Dermis microvascular lymphatic vessel endothelial cell (primary cell): Measurements from ENCODE around the gene GRM8. TPM values are rescaled to one million over a fixed set of nuclear protein-coding genes. Genes with fewer than 3 reads are reported as not detected.
"Not testable (repeated sequence)": the region's sequence is repeated elsewhere in the genome, so short reads cannot be mapped to it uniquely, and the experiment has no call there.

Source experiments
- DNase-seq, 2 donors: peaks; one replicate each; pipeline versions ENCODE4 v3.0.0 to v3.0.0-alpha.2; 2010; ENCODE audit warnings: low read depth in 2 of 2
- total RNA-seq: library from RNA; depleted of rRNA; stranded (reverse); fragments of >200 nt; gene quantifications from 2 replicates; pipeline ENCODE4 v1.2.1, GENCODE V29; 2014

Gene GRM8
- total RNA-seq, 1 donor from 2014 or later, result not detected

GRCh38 chr7:126727930-126728391 lies 524.8 kb downstream of the GRM8 start:
- DNase-seq, result peak in 1 of 2 donors; percentile 47

- no peak for DNase-seq
Measured at GRCh38 chr7:126723966-126724544, 528.7 kb downstream of the GRM8 start.

DNA sequence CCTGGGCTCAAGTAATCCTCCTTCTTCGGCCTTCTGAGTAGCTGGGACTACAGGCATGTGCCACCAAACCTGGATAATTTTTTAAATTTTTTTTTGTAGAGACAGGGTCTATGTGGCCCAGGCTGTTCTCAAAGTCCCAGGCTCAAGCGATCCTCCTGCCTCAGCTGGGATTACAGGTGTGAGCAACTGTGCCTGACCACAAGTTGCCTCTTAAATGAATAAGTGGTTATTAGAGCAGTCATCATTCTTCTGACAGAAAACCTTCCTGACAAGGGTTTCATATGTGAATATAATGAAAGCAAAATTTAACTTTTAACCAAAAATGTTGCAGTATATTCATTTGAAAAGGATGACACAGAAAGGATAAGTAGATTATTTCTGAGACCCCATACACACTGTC lies 532.5 kb downstream of the GRM8 start:
- DNase-seq, result no peak

DNA sequence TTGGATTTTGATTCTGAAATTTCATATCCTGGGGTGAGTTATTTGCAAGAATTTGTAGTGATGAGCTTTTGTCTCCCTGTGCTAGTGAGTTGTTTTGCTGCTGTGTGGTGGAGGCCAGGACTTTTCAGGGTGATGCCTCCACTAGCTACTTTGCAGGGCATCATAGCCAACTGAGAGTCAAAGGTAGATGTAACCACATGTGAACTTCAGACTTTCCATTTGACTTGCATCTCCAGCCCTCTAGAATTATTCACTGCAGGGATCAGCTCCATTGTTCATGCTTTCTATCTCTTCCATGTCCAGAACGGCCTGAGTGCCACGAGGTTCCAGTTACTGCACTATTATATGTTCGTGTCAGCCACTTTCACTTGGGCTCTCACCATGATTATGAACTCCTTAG lies 534.3 kb downstream of the GRM8 start:
- DNase-seq, result no peak

DNA sequence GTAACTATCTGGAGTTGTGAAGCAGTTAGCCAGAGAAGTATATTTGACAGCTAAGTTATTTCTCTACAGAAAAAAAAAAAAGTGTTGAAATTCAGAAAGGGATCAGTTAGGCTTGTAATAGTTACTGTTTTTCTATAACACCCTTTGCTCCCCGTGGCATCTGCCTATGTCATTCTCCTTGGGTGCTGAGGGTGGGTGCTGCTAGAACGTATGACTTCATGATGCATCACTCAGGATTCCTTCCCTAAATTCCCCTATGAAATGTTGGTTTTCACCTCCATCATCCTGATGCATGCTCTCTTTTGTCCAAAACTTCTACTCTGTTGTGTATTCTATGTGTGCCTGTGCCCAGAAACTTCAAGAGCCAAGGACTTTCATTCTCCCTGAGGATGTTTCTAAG lies 536.4 kb downstream of the GRM8 start:
- DNase-seq, result no peak

DNA sequence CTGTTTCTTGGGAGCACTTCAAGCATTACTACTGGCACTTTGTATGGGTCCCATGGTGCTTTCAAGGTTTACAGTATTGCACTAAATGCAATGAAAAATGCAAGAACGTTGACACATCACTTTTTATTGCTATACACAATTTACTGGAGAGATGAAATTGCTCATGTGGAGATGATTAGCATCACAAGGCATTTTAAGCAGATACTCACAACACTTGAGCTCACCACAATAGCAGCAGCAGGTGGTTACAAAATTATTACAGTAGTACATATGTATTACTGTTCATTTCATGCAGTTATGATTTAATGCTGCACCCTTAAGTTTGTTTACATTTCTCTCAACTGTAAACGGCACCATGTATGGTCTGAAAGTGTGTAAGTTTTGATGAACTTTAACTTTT lies 537.7 kb downstream of the GRM8 start:
- no peak for DNase-seq

DNA sequence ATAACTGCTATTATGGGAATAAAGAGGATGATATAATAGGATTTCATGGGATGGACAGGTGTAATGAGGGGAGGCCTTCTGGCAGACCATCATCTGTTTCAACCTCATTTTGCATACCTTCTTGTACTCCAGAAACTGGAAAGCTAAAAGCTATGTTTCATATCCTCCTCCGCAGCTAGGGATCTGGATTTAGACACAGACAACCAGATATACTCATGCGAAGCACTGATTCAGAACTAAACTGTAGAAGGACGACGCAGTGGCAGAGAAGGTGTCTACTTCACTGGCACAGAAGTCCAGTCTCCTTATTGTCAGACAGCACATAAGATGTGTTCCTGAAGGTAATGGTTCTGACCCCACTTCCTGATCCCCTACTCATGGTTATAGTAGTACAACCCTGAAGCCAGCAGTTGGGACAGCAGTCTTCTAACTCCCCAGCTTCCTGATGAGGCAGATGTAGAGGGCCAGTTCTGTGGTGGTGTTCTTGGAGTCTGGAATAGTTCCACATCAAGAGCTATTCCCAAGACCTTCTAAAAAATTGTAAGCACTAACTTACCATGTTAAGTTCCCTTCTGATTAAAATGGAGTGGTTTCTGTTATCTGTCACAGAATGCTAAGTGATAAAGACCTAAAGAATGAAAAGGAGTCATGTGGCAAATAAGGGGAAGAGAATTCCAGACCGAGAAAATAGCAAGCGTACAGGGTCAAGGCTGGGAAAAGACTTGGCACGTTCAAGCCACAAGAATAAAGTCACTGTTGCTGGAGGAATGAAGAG lies 550.3 kb downstream of the GRM8 start:
- DNase-seq, result no peak

GRCh38 chr7:126700807-126701604 lies 551.7 kb downstream of the GRM8 start:
- DNase-seq, result peak; percentile 91 to 98

- DNase-seq, result no peak
Measured at GRCh38 chr7:126699707-126700106, 553.0 kb downstream of the GRM8 start.

DNA sequence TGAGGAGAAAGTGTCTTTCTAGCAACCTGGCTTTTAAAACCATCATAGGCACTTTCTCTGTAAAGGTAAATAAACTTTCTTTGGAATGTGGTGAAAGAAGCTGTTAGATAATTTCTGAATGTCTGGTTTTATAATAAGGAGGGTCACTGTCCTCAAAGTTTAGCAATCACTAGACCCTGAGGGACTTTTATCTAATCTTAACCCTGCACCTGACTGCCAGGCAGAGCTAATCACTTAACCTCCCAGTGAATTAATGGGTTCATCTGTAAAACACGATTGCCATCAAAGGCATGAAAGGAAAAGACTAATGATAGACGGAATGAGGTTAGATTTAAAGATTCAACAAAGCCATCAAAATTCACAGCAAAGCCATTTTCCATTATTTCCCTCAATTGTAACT lies 553.8 kb downstream of the GRM8 start:
- no peak for DNase-seq

DNA sequence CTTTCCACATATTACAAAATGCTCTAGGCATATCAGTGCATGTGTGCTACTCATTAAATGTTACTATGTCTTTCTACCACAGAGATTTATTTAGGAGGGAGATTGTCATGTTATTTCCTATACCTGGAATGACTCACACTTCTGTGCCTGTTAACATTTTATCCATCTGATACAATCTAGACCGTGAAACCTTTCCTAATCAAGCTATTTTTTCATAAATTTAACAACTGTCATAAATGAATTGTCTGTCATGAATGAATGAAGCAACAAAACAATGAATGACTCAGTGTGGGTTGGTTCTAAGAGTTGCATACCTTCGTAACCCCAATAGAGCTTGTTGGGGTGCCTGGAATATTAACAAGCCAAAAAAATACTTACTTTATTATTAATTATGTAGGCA lies 554.3 kb downstream of the GRM8 start:
- peak; percentile 23 to 55 for DNase-seq

GRCh38 chr7:126696256-126697038 lies 556.3 kb downstream of the GRM8 start:
- no peak for DNase-seq

- DNase-seq, result no peak
Measured at GRCh38 chr7:126690848-126691751, 561.6 kb downstream of the GRM8 start.

GRCh38 chr7:126690104-126690503 lies 562.6 kb downstream of the GRM8 start:
- DNase-seq, result no peak

GRCh38 chr7:126689037-126689436 lies 563.7 kb downstream of the GRM8 start:
- no peak for DNase-seq

DNA sequence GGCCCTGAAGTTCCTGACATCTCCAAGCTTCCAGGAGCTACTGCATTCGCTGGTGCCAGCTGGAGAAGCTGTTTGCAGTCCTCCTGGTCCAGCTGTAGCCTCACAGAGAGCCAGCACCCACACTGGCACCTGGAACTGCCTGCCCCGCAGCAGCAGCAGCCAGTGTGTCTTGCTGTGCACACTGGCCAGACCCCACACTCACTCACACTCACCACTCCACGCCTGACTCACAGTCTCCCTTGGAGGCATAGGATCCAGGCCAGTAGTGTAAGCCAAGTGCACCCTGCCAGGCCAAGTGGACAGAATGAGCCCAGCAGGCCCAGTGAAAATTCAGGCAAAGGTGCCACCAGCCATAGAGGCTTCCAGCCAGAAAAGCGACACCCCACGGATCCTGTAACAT lies 566.3 kb downstream of the GRM8 start:
- no peak for DNase-seq

DNA sequence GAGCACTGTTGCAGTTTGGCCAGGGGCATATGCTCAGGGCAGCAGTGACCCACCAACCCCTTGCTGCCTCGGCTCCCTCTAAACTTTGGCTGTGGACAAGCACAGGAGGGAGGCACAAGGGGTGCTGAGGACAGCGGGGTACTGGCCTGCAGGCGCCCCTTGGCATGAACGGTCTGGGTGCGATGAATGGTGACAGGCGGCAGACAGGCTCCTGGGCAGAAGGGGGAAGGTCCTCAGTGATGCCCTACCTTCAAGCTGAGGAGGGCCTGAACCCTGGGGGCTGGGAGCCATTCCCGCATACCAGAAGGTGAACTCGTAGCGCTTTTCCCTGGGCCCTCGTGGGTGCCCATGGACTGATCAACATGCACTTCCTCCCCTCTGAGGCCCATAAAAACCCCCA lies 567.1 kb downstream of the GRM8 start:
- no peak for DNase-seq

DNA sequence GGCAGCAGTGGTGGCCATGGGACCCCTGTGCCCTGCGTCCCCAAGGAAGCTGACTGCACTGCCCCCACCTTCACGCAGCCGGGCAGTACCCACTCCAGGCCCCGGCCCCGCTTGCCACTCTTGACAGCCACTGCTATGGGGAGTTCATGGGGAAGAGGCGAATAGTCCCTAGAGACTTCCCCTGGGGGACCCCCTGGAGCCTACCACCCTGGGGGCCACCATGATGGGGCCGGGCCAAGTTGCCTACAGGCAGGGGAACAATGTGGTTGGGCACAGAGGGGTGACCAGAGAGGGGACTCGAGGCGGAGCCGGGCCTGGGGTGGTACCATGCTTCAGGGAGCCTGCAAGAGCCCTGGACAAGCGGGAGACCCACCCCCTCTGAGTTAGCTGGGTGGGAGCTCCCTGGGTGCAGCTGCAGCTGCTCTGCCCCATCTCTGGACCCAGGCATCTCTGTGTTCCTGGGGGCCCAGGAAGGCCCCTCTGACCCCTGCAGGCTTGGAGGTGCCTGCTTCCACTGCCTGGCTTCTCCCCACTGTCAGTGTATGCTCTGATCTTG lies 567.6 kb downstream of the GRM8 start:
- DNase-seq, result no peak

GRCh38 chr7:126682176-126682575 lies 570.6 kb downstream of the GRM8 start:
- DNase-seq, result no peak

DNA sequence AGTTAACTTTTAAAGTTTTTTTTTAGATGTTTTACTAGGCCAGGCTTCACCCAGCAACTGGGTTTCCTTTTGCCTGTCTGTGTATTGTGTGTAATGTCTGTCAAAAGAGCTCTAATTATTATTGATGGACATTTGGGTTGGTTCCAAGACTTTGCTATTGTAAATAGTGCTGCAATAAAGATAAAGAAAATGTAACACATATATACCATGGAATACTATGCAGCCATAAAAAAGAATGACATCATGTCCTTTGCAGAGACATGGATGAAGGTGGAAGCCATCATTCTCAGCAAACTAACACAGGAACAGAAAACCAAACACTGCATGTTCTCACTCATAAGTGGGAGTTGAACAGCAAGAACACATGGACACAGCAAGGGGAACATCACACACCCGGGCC lies 584.0 kb downstream of the GRM8 start:
- DNase-seq, result not testable (repeated sequence)
